GM18526 (cell line): ENCODE results near the gene CDC42BPB.

Experiments used
- POLR2A ChIP-seq: IDR thresholded peaks from 3 replicates; pipeline ENCODE4 v1.6.1; 2011; ENCODE audit not compliant: insufficient read length; ENCODE audit errors: extremely low read depth

The CDC42BPB gene

GRCh38 chr14:103057372-103058163, at the start of gene CDC42BPB:
TSS of gene CDC42BPB (minus strand) at chr14:103057549. CDS start at chr14:103057173, 376 bp downstream.
- TF ChIP-seq POLR2A, result no peak

- TF ChIP-seq POLR2A, result no peak
Observed at GRCh38 chr14:103105580-103106150, 48.3 kb upstream of the CDC42BPB start.

GRCh38 chr14:103104654-103105452, 47.5 kb upstream of the CDC42BPB start:
- TF ChIP-seq POLR2A, result no peak

- no peak for TF ChIP-seq POLR2A
Observed at GRCh38 chr14:103104389-103104653, 47.0 kb upstream of the CDC42BPB start.

GRCh38 chr14:103103461-103104388, 46.4 kb upstream of the CDC42BPB start:
- TF ChIP-seq POLR2A, result no peak

GRCh38 chr14:103102689-103103260, 45.4 kb upstream of the CDC42BPB start:
- no peak for TF ChIP-seq POLR2A

- no peak for TF ChIP-seq POLR2A
Observed at GRCh38 chr14:103101963-103102688, 44.8 kb upstream of the CDC42BPB start.

- no peak for TF ChIP-seq POLR2A
Observed at GRCh38 chr14:103101257-103101962, 44.1 kb upstream of the CDC42BPB start.

- no peak for TF ChIP-seq POLR2A
Observed at GRCh38 chr14:103100281-103101121, 43.2 kb upstream of the CDC42BPB start.

GRCh38 chr14:103099733-103100280, 42.5 kb upstream of the CDC42BPB start:
- TF ChIP-seq POLR2A, result no peak

- TF ChIP-seq POLR2A, result no peak
Observed at GRCh38 chr14:103099081-103099732, 41.9 kb upstream of the CDC42BPB start.
